K562 (cell line): ENCODE results near the gene NAP1L4.

ENCODE experiments used
- AFF4 ChIP-seq: sonication (generic); formaldehyde crosslinking; IDR thresholded peaks from 2 replicates; pipeline ENCODE4 v1.8.0; 2023; ENCODE audit warnings: mild to moderate bottlenecking, missing genetic modification reagents
- GABPB1 ChIP-seq: sonication (generic); formaldehyde crosslinking; IDR thresholded peaks from 2 replicates; pipeline ENCODE4 v1.8.0; 2022; ENCODE audit warnings: mild to moderate bottlenecking, missing genetic modification reagents
- GATA2 ChIP-seq: sonication (generic); formaldehyde crosslinking; IDR thresholded peaks from 2 replicates; pipeline ENCODE4 v1.4.0; 2020; ENCODE audit warnings: mild to moderate bottlenecking, missing genetic modification reagents
- ZNF274 ChIP-seq: IDR thresholded peaks from 2 replicates; pipeline ENCODE4 v1.6.1; 2011; ENCODE audit warnings: low read depth, mild to moderate bottlenecking, low read length, moderate library complexity, borderline replicate concordance
- TF ChIP-seq, protein P1 (sequence below): fragments of 450-650 bp; formaldehyde crosslinking; IDR thresholded peaks from 2 replicates; pipeline ENCODE4 v1.4.0; 2020; ENCODE audit warnings: mild to moderate bottlenecking, mixed read lengths

DNA sequence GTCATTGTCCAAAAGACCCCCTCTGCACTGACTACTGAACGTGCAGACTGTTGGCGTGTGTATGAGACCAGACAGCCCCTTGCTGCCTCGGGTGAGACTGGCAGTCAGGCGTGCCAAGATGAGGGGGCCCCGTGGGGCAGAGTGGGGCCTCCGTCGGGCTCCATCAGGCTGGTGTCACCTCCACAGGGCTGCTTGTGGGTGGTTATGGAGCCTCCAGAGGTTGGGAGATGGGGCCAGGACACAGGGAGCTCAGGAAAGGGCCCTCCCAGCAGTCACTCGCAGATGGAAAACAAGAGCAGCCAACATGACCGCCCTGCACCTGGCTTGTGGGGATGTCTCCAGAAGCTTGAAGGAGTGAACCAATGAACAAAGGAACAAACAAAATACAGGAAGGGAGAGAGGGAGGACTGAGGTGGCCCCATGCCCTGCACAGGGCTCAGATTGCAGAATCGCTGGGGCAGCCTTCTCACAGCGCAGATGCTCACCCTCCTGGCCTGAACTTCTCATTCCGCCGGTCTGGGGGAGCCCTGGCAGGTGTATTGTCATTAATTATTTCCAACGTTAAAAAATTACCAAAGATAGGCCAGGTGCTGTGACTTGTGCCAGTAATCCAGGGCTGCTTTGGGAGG, 57.4 kb downstream of the NAP1L4 start:
- TF ChIP-seq GATA2 (CRISPR knock-in tag) (no peak), AFF4 (no peak), GABPB1 (CRISPR knock-in tag) (no peak), ZNF274 (no peak)
- TF ChIP-seq, protein P1, sequence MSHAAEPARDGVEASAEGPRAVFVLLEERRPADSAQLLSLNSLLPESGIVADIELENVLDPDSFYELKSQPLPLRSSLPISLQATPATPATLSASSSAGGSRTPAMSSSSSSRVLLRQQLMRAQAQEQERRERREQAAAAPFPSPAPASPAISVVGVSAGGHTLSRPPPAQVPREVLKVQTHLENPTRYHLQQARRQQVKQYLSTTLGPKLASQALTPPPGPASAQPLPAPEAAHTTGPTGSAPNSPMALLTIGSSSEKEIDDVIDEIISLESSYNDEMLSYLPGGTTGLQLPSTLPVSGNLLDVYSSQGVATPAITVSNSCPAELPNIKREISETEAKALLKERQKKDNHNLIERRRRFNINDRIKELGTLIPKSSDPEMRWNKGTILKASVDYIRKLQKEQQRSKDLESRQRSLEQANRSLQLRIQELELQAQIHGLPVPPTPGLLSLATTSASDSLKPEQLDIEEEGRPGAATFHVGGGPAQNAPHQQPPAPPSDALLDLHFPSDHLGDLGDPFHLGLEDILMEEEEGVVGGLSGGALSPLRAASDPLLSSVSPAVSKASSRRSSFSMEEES: no peak
